NCI-H69 (cell line): ENCODE measurements around the gene NFIX.
A peak's percentile ranks its signal among the peaks of the same experiment; 100 is the strongest.
"Not testable (repeated sequence)": the region's sequence is repeated elsewhere in the genome, so short reads cannot be mapped to it uniquely, and the experiment has no call there.

Experiments used
- DNase-seq: peaks from one replicate; lab custom pipeline; 2025; lab: John Stamatoyannopoulos, UW

The NFIX gene

DNA sequence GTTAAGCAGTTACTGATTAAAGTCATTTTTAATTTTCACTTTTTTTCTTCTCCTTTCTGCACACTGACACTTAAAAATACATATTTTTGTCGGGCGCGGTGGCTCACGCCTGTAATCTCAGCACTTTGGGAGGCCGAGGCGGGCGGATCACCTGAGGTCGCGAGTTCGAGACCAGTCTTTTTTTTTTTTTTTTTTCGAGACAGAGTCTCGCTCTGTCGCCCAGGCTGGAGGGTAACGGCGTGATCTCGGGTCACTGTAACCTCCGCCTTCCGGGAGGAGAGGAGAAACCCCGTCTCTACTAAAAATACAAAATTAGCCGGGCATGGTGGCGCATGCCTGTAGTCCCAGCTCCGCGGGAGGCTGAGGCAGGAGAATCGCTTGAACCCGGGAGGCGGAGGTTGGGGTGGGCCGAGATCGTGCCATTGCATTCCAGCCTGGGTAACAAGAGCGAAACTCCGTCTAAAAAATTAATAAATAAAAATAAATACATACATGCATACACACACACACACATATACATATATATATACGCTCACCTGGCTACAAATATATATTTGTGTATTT lies 37.8 kb upstream of the NFIX start:
- DNase-seq: not testable (repeated sequence)

- DNase-seq: no peak
Measured at GRCh38 chr19:12959481-12959880, 35.8 kb upstream of the NFIX start.

GRCh38 chr19:12965017-12965811 lies 30.1 kb upstream of the NFIX start:
- peak; percentile 91 for DNase-seq

GRCh38 chr19:12965812-12966135 lies 29.5 kb upstream of the NFIX start:
- DNase-seq: no peak

GRCh38 chr19:12967907-12968306 lies 27.4 kb upstream of the NFIX start:
- DNase-seq: no peak

DNA sequence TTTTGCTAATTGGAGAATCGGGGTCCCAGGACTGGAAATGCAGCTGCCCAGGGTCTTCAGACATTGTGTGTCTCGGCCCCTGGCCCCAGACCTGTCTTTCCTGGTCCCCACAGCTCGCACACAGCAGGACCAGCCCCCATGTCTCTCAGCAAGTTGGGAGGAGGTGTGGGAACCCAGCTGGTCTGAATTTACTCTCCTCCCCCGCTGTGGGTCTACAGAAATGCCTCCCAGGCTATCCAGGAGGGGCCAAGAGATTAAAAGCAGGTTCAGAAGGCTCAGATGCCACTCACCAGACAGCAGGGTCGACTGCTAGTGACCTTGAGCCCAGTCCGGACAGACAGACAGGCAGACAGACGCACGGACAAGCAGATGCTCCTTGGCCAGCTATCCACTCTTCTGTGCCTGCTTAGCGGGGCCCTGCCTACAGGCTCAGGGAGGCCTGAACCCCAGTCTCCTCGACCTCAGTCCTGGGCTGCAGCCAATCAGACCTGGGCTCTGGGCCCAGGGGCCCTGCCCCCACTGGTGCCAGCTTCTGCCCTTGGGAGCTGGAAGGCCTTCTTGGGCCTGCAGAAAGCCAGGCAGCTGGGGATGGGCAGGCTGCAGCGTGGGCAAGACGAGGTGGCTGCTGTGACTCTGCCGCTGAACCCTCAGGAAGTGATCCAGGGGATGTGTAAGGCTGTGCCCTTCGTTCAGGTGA lies 25.8 kb upstream of the NFIX start, which contains the start of gene DAND5:
TSS of gene DAND5 (plus strand) at position 285 of the 697 bp plus-strand sequence. CDS start at position 370, 85 bp downstream.
- DNase-seq: peak; percentile 74

- DNase-seq: no peak
Measured at GRCh38 chr19:12970070-12970820, 25.0 kb upstream of the NFIX start.

GRCh38 chr19:12973236-12973635 lies 22.0 kb upstream of the NFIX start:
- no peak for DNase-seq

DNA sequence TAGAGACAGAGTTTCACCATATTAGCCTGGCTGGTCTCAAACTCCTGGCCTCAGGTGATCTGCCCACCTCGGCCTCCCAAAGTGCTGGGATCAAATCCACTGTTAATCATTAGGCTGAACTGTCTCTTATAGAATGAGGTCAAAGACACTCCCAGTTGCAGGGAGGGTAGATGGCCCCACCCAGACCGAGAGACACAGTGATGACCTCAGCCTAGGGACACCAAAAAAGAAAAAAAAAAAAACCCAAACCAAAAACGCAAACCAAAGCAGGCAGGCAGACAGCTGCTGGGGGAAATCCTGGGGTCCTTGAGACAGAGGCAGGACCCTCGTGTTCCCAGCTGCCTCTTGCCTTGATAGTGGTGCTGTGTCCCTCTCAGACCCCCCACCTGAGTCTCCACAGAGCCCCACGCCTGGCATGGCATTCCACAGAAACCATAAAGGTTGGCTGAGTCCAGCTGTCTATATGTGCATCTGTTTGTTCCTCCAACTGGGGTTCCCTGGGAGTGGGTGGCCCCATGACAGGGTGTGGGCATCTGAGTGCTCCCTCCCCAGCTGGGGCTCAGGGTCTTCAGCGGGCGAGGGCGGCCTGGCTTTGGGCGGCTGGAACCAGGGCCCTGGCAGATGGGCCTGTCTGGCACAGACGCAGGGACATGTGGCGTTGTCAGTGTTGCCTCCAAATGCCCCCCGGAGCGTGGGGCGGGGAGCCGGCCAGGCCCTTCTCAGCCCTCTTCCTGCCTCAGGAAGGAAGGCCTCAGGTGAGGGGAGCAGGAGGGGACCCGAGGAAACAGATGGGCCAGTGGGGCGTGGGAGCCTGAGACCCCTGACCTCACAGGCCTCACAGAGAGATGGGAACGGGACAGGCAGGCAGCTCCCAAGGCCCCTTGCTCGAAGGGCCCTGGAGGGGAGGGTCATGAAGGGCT lies 20.7 kb upstream of the NFIX start:
- DNase-seq: peak; percentile 94

GRCh38 chr19:12975221-12975741 lies 20.0 kb upstream of the NFIX start:
- peak; percentile 93 for DNase-seq

- DNase-seq: peak; percentile 41
Measured at GRCh38 chr19:12976109-12976508, 19.2 kb upstream of the NFIX start.

- DNase-seq: no peak
Measured at GRCh38 chr19:12979974-12980373, 15.3 kb upstream of the NFIX start.

DNA sequence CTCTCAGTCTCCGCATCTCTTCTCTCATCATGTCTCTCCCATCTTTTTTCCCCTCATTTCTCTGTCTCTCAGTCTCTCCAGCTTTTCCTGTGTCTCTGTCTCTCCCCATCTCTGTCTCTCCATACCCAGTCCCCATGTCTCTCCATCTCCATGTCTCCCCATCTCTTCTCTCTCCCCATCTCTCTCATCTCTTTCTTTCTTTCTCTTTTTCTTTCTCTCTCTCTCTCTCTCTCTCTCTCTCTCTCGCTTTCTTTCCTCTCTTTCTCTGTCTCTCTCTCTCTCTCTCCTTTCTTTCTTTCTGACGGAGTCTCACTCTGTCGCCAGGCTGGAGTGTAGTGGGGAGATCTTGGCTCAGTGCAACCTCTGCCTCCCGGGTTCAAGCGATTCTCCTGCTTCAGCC lies 12.6 kb upstream of the NFIX start:
- DNase-seq: no peak

- no peak for DNase-seq
Measured at GRCh38 chr19:12983091-12983490, 12.2 kb upstream of the NFIX start.

- DNase-seq: peak; percentile 92
Measured at GRCh38 chr19:12983542-12984142, 11.6 kb upstream of the NFIX start.

GRCh38 chr19:12984143-12984627 lies 11.1 kb upstream of the NFIX start:
- peak; percentile 51 for DNase-seq

- peak; percentile 64 for DNase-seq
Measured at GRCh38 chr19:12984683-12985048, 10.6 kb upstream of the NFIX start.

GRCh38 chr19:12985049-12985776 lies 10.1 kb upstream of the NFIX start:
- peak; percentile 81 for DNase-seq

GRCh38 chr19:12986726-12987125 lies 8.5 kb upstream of the NFIX start:
- no peak for DNase-seq

DNA sequence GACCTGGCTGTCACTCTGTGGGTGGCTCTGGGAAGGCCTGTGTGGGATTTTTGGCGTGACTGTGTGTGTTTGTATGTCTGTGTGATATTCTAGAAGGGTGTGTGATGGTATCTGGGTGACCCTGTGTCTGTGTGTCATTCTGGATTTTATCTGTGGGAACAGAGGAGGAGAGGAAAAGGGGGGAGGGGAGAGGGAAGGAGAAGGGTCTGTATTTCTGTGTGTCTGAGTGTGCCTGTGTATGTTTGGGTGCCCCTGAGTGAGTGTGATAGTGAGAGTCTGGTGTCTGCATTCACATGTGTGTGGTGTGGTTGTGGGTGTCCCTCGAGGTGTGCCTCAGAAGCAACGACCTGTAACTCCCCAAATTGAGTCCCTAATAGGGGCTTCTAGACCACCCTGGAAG lies 8.1 kb upstream of the NFIX start:
- DNase-seq: no peak
